SK-N-SH (cell line): ENCODE data around the gene KLHL12. TPM values are rescaled to one million over a fixed set of nuclear protein-coding genes. Genes with fewer than 3 reads are reported as not detected.

ENCODE experiments used
- CTCF ChIA-PET: fragments of 300-600, 350-600 bp; formaldehyde crosslinking; extraction: SDS; loops from one replicate; lab custom pipeline; 2021; lab: Yijun Ruan, JAX
- POLR2A ChIA-PET: fragments of 350-600 bp; sonication (Branson Sonifier 250); formaldehyde crosslinking; extraction: SDS; loops from one replicate; lab custom pipeline; 2020; ENCODE audit warnings: antibody characterized with exemption, inconsistent platforms; lab: Yijun Ruan, JAX
- DNase-seq: peaks from one replicate; pipeline ENCODE4 v3.0.0; 2012
- H2AFZ ChIP-seq: fragments of 200-600 bp; sonication (generic); 2 replicates; pipeline ENCODE4 v1.8.1; 2016; ENCODE audit warnings: antibody characterized with exemption, mild to moderate bottlenecking, low read depth
- H3F3A ChIP-seq: fragments of 200-600 bp; sonication (generic); replicated peaks from 2 replicates; pipeline ENCODE3; 2016; ENCODE audit warnings: antibody characterized with exemption, mild to moderate bottlenecking; ENCODE audit not compliant: insufficient read depth
- H3K27ac ChIP-seq, 2 experiments: fragments of 200-500 bp in 1 of 2; fragments of 200-600 bp in 1 of 2; sonication (Bioruptor generic) in 1 of 2; sonication (generic), shearing (Covaris generic) in 1 of 2; 2 replicates each; pipeline versions ENCODE4 v1.5.1 to v1.6.1; 2014 to 2016; ENCODE audit warnings: low read depth in 2 of 2, inconsistent platforms in 1 of 2, low read length in 1 of 2, mild to moderate bottlenecking in 1 of 2, mixed read lengths in 1 of 2
- H3K27me3 ChIP-seq: fragments of 200-600 bp; sonication (generic), shearing (Covaris generic); 2 replicates; pipeline ENCODE4 v1.6.1; 2016; ENCODE audit warnings: mixed run types; ENCODE audit not compliant: insufficient read depth
- H3K36me3 ChIP-seq, 2 experiments: fragments of 200-500 bp in 1 of 2; fragments of 200-600 bp in 1 of 2; sonication (Bioruptor generic) in 1 of 2; sonication (generic) in 1 of 2; replicated peaks in 1 of 2; 2 replicates each; pipeline versions ENCODE3 to v1.5.1; 2014 to 2016; ENCODE audit warnings: low read length in 1 of 2, mild to moderate bottlenecking in 1 of 2; ENCODE audit not compliant: insufficient read depth in 2 of 2, control insufficient read depth in 1 of 2
- H3K4me1 ChIP-seq, 2 experiments: fragments of 200-500 bp in 1 of 2; fragments of 200-600 bp in 1 of 2; sonication (Bioruptor generic) in 1 of 2; sonication (generic), shearing (Covaris generic) in 1 of 2; 2 replicates each; pipeline versions ENCODE4 v1.5.1 to v1.6.1; 2014 to 2016; ENCODE audit warnings: low read depth in 1 of 2, low read length in 1 of 2, mixed run types in 1 of 2; ENCODE audit not compliant: insufficient read depth in 2 of 2, control insufficient read depth in 1 of 2
- H3K4me2 ChIP-seq: fragments of 200-600 bp; sonication (generic), shearing (Covaris generic); 2 replicates; pipeline ENCODE4 v1.6.1; 2017; ENCODE audit warnings: mixed run types
- H3K4me3 ChIP-seq, 2 experiments: fragments of 200-500 bp in 1 of 2; fragments of 200-600 bp in 1 of 2; sonication (Bioruptor generic) in 1 of 2; sonication (generic), shearing (Covaris generic) in 1 of 2; 2 replicates each; pipeline versions ENCODE4 v1.5.1 to v1.8.1; 2014 to 2016; ENCODE audit warnings: low read depth in 2 of 2, inconsistent platforms in 1 of 2, low read length in 1 of 2, mild to moderate bottlenecking in 1 of 2, mixed read lengths in 1 of 2, moderate library complexity in 1 of 2
- H3K79me2 ChIP-seq: fragments of 200-600 bp; sonication (generic); 2 replicates; pipeline ENCODE4 v1.8.1; 2017; ENCODE audit warnings: mild to moderate bottlenecking; ENCODE audit not compliant: insufficient read depth
- H3K9ac ChIP-seq: fragments of 200-600 bp; sonication (generic); 2 replicates; pipeline ENCODE4 v1.6.1; 2017; ENCODE audit warnings: mixed run types
- H3K9me2 ChIP-seq: fragments of 200-600 bp; sonication (generic); 2 replicates; pipeline ENCODE4 v1.6.1; 2017; ENCODE audit warnings: mixed run types
- H3K9me3 ChIP-seq: fragments of 200-600 bp; sonication (generic); 2 replicates; pipeline ENCODE4 v1.6.1; 2017; ENCODE audit warnings: mixed run types, mild to moderate bottlenecking, moderate library complexity
- H4K20me1 ChIP-seq: fragments of 200-600 bp; sonication (generic); 2 replicates; pipeline ENCODE4 v1.6.1; 2017; ENCODE audit warnings: mild to moderate bottlenecking, mixed run types; ENCODE audit not compliant: insufficient read depth
- CHD2 ChIP-seq: fragments of 150-350 bp; IDR thresholded peaks from 2 replicates; pipeline ENCODE4 v1.6.1; 2018; ENCODE audit warnings: low read length; ENCODE audit not compliant: partially characterized antibody
- CTCF ChIP-seq: fragments of 200-600 bp; sonication (generic); IDR thresholded peaks from 2 replicates; pipeline ENCODE4 v1.6.1; 2017; ENCODE audit warnings: antibody characterized with exemption, mild to moderate bottlenecking, moderate library complexity
- IRF3 ChIP-seq: fragments of 150-350 bp; IDR thresholded peaks from 2 replicates; pipeline ENCODE4 v1.6.1; 2016; ENCODE audit warnings: mild to moderate bottlenecking, low read depth, low read length
- NFIC ChIP-seq: IDR thresholded peaks from 2 replicates; pipeline ENCODE4 v1.4.0; 2012; ENCODE audit warnings: borderline replicate concordance
- NRF1 ChIP-seq: IDR thresholded peaks from 2 replicates; pipeline ENCODE4 v1.6.1; 2012; ENCODE audit warnings: low read depth, mild to moderate bottlenecking, low read length
- PBX3 ChIP-seq: IDR thresholded peaks from 2 replicates; pipeline ENCODE4; 2012
- POLR2AphosphoS5 ChIP-seq: IDR thresholded peaks from 2 replicates; pipeline ENCODE4 v1.6.1; 2012; ENCODE audit warnings: low read depth, low read length
- RAD21 ChIP-seq: IDR thresholded peaks from 2 replicates; pipeline ENCODE4 v1.6.1; 2012; ENCODE audit warnings: mild to moderate bottlenecking, low read length
- RCOR1 ChIP-seq: fragments of 150-350 bp; IDR thresholded peaks from 2 replicates; pipeline ENCODE4 v1.6.1; 2017; ENCODE audit warnings: antibody characterized with exemption, low read length
- RFX5 ChIP-seq: IDR thresholded peaks from 2 replicates; pipeline ENCODE4 v1.6.1; 2012; ENCODE audit warnings: mild to moderate bottlenecking, improper control_type of control experiment, low read length
- RXRA ChIP-seq: IDR thresholded peaks from 2 replicates; pipeline ENCODE4 v1.4.0; 2012; ENCODE audit warnings: low read depth, mild to moderate bottlenecking, borderline replicate concordance
- SIN3A ChIP-seq: IDR thresholded peaks from 2 replicates; pipeline ENCODE4 v1.6.1; 2012; ENCODE audit warnings: low read depth, mild to moderate bottlenecking, low read length, moderate library complexity, borderline replicate concordance
- SMC3 ChIP-seq: IDR thresholded peaks from 2 replicates; pipeline ENCODE4 v1.6.1; 2012; ENCODE audit warnings: low read depth, low read length, improper control_type of control experiment
- WGBS: methylation state at CpG from one replicate; pipeline ENCODE4 v1.1.6; 2017; ENCODE audit warnings: low lambda C conversion rate; 5-methylcytosine and 5-hydroxymethylcytosine counted together
- polyA plus RNA-seq, 3 experiments: library from polyadenylated mRNA; depleted of rRNA; stranded (reverse); fragments of >200 nt; gene quantifications; 2 replicates each; pipeline ENCODE4 v1.2.3, GENCODE V29; 2012

Gene KLHL12
- polyA plus RNA-seq, 1 of the 3 experiments (the other 2 are of a cell fraction) = 22.6 TPM

DNA sequence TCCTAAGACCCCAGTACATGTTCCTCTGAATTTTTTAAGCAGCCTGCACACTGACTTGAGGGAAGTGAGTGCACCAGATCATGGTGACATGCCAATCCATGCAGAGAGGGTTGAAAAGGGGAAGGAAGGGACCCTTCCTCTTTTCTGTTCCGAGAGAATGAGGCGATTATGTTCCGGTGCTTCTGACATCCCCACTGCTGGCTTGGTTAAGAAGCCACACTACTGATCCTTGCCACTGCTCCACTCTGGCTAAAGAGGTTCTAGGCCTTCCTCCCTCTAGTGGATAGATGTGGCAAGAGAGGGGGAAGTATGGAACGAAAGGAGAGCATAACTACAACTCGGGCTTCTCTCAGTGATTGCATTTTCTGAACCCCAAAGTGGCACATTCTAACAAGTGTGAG, 41.9 kb upstream of the KLHL12 start:
- H3K9me3 ChIP-seq = no peaks in the 10 kb centered on the region
- ChIA-PET CTCF (interaction anchor here (1.2 kb wide), 2 partner anchors 8 to 300 kb away, joined by 4 to 7 read pairs; no protein-coding TSS in a partner anchor), POLR2A (no interaction called here)
- H3K27ac ChIP-seq = no peak overlapping the region
- H3K9ac ChIP-seq = no peak overlapping the region
- peaks cover 0 to 14% of the 10 kb centered on the region in 2 experiments; a peak in 1 of 4 replicates for H3K4me1 ChIP-seq
- H2AFZ ChIP-seq = peak overlapping the region; percentile 61; the same call in 1 of the 2 replicates
- TF ChIP-seq RFX5 (no peak), CHD2 (no peak), CTCF (peak; percentile 64), SMC3 (peak; percentile 34; the same call in 1 of the 2 replicates), RAD21 (peak; percentile 49)
- no peak overlapping the region for H3K4me3 ChIP-seq
- peak; percentile 62 for DNase-seq
- H3K27me3 ChIP-seq = peaks cover 15% of the 10 kb centered on the region; the same call in 1 of the 2 replicates
- H3K4me2 ChIP-seq = no peak overlapping the region
- H3K79me2 ChIP-seq = no peaks in the 10 kb centered on the region
- peaks cover 4% of the 10 kb centered on the region for H3F3A ChIP-seq
- WGBS = 50% methylated on average over 5 of the region's 5 CpGs
- peaks cover 0 to 6% of the 10 kb centered on the region in 2 experiments for H3K36me3 ChIP-seq
- H3K9me2 ChIP-seq = no peaks in the 10 kb centered on the region
- no peaks in the 10 kb centered on the region for H4K20me1 ChIP-seq

GRCh38 chr1:202968351-202968750, 41.3 kb upstream of the KLHL12 start:
- 61% methylated on average over 3 of the region's 3 CpGs for WGBS
- H3K27ac ChIP-seq = no peak overlapping the region
- POLR2A ChIA-PET = interaction anchor here (0.8 to 1.6 kb wide), 2 partner anchors 39 to 108 kb away, joined by 3 to 6 read pairs; partner anchors contain the start of gene TMEM183A
- DNase-seq = no peak
- no peaks in the 10 kb centered on the region for H4K20me1 ChIP-seq
- CTCF ChIA-PET = interaction anchor here (0.8 to 1.2 kb wide), 4 partner anchors 9 to 301 kb away, joined by 3 to 7 read pairs (median 4); partner anchors contain the start of gene KLHL12
- no peaks in the 10 kb centered on the region for H3K9me2 ChIP-seq
- H3K36me3 ChIP-seq = peaks cover 0 to 11% of the 10 kb centered on the region in 2 experiments
- no peaks in the 10 kb centered on the region for H3K79me2 ChIP-seq
- H3K4me1 ChIP-seq = peaks cover 0 to 14% of the 10 kb centered on the region in 2 experiments; a peak in 1 of 4 replicates
- peaks cover 13% of the 10 kb centered on the region; the same call in 1 of the 2 replicates for H3K27me3 ChIP-seq
- peaks cover 4% of the 10 kb centered on the region for H3F3A ChIP-seq
- peak overlapping the region; percentile 96; the same call in 1 of the 2 replicates for H2AFZ ChIP-seq
- H3K4me2 ChIP-seq = no peak overlapping the region
- H3K4me3 ChIP-seq = 0 out of 4 replicates have a peak overlapping the region, but pooled peaks of 1 of the 2 experiments have one; percentile 70
- no peaks in the 10 kb centered on the region for H3K9me3 ChIP-seq
- TF ChIP-seq CHD2 (no peak), NFIC (no peak), PBX3 (no peak), POLR2AphosphoS5 (no peak), RAD21 (no peak), RXRA (no peak), IRF3 (no peak), CTCF (no peak), NRF1 (no peak), SIN3A (no peak), RCOR1 (no peak)
- H3K9ac ChIP-seq = no peak overlapping the region
